SIG-M5 treated with dmso at 0.1 percent for 504 hours (cell line): ENCODE measurements around the gene ANKS1B.
"Not testable (repeated sequence)": the region's sequence is repeated elsewhere in the genome, so short reads cannot be mapped to it uniquely, and the experiment has no call there.

ENCODE experiments used
- DNase-seq: peaks from one replicate; lab custom pipeline; 2025; ENCODE audit not compliant: unreplicated experiment; lab: John Stamatoyannopoulos, UW

ANKS1B gene

DNA sequence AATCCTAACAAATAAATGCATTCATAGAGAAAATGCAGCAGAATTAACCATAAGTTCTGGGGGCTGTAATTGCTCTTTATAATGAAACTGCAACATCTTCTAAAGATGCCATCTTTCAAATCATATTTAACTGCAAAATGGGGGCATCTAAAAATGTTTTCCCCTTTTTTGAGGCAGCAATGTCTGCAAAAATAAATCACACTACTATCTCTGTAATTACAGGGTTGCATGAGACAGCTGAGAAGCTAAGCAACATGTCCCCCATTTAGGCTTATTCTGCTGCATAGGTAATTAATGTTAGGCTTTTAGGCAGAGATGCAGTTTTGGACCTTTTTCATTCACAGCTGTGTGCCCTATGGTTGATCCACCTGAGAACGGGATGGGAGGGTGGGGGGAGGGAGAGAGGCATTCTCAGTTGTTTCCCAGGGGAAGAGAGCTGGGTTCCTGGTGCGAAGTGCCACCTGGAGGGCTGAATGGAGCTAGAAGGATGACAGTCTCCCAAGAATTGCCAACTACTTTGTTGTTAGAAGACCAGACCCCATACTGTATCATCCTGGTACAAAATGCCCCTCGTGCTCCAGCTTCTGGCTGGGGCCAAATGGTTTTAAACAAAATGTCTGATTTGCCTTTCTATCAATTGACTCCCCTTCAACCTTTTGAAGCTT is 1185.5 kb downstream of the ANKS1B start:
- DNase-seq = no peak

DNA sequence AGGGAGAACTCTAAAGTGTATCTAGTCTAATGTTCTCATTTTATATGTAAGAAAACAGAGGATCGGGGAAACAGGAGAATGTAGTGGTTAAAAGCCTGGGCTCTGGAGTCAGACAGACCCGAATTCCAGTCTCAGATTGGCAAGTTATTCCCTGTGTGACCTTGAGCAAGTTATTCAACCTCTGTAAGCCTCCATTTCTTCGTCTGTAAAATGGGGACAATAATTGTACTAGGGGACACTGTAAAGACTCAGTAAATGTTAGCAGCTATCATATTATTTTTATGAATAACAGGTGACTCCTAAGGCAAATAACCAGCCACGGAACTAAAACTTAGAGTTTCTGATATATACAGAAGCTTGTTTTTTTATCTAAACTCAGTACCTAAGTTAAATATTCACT is 1187.5 kb downstream of the ANKS1B start:
- DNase-seq = no peak

DNA sequence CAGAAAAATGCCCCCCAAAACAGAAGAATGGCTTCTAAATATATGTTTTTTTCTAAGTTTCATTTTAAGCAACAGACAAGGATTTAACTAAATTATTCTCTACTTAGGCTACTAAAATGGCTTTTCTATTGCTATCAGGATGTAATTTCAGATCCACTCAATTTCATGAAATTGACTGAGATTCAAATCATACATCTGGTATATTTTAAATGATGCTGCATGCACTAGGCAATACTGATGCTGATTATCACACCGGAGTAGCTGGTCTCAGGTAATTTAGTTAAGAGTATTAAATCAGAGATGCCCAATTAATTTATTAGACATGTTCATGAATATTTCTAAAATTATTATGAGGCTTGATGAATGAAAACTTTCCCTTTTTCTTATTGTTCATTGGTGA is 1188.0 kb downstream of the ANKS1B start:
- no peak for DNase-seq

DNA sequence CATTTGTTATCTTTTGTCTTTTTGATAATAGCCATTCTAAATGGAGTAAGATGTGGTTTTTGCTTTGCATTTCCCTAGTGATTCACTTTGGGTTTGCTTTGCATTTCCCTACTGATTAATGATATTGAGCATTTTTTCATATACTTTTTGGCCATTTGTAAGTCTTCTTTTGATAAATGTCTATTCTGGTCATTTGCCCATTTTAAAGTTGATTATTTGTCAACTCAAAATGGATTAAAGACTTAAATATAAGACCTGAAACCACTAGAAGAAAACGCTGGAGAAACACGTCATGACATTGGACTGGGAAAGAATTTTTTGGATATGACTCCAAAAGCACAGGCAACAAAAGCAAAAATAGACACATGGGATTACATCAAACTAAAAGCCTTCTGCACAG is 1191.6 kb downstream of the ANKS1B start:
- no peak for DNase-seq

DNA sequence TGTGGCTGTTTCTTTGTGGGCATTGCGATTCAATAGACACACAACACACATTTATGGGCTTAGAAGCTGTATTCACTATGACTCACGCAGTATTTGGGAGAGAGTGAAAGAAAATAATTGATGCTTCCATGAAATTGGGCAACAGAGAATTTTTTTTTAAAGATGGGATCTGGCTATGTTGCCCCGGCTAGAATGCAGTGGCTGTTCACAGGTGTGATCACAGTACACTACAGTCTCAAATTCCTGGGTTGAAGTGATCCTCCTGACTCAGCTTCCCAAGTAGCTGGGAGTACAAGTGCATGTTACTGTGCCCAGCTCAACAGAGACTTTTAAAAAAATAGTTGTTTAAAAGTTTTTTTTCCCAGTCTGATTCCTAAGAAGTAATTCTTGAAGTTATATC is 1193.3 kb downstream of the ANKS1B start:
- DNase-seq = no peak

DNA sequence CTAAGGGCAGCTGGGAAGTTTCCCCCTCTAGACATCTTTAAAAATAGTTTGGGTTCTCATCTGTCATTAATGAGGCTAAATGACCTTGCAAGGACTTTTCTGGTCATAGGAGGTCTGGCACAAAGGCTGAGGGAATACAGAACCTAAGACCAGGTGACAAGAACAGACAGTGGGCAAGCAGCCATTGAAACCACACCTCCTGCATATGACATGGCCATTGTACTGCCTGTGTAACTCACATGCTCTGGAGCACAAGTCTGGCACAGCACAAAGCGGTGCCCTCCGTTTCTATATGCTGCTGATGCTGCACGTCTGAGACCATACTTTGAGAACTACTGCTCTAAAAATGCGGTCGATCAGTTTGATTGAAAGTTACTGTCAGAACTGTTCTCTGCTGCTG is 1196.3 kb downstream of the ANKS1B start:
- DNase-seq = no peak

DNA sequence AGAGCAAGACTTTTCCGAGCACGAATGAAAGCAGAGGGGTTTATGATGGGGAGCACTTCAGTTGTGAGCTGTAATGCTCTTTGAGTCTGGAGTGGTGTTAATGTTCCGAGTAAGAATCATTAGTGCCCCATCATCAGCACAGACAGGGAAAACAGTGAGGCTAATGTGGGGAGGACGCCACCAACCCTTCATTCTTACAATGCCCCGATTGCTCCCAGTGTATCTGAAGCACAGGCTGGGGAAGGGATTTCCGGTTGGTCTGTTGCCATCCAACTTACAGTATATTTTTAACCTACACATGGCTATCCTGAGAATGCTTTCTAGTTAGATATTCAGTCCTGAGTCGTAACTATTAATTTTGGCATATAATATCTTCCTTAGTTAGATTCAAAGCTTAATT is 1198.1 kb downstream of the ANKS1B start:
- no peak for DNase-seq

DNA sequence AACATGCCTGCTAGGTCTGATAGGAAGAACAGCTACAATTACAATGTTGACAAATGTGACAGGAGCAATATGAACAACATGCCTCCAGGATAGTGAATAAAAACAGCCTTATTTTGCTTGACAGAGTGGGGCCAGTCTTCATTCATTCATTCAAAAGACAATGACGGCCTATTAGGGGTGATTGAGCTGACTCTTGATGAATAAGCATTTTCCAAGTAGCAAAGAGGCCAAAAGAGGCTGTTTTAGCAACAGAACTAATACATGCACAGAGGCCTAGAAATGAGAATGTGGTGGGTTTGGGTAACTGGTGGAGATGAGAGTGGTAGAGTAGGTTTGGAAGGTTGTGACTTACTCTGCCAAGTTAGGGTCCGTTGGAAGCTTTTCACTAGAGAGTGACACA is 1201.3 kb downstream of the ANKS1B start:
- no peak for DNase-seq

DNA sequence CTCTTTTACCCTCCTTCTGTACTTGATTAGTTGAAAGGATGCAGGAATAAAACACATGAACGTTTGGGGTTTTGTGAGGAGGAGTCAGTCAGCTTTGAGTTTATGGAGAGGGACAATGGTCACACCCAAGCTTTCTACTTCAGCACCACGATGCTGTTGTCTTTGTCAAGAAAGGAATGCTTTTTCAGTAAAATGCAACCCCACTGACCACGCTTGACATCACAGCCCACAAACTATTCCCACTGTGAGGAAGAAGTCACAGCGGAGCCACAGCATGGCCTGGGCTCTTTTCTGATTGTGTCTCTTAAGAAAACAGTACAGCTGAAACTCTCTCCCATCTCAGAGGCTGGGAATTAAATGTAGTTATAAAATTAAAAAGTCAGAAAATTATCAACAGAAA is 1204.5 kb downstream of the ANKS1B start:
- no peak for DNase-seq

DNA sequence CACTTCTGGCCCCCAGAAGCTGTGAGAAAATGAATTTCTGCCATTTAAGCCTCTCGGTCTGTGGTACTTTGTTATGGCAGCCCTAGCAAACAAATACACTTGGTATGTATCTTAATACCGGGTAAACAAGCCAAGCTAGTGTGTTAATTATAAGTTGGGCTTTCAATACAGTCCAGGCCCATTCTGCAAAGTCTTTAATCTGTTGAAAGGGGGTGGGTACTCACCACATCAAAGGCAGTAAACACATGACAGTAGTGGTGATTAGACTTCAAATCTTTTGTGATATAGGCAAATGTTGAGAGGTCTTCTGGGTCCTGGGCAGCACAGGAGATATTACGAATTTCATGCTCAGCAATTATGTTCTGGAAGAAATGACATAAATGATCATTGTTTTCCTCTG is 1211.9 kb downstream of the ANKS1B start:
- DNase-seq = no peak

DNA sequence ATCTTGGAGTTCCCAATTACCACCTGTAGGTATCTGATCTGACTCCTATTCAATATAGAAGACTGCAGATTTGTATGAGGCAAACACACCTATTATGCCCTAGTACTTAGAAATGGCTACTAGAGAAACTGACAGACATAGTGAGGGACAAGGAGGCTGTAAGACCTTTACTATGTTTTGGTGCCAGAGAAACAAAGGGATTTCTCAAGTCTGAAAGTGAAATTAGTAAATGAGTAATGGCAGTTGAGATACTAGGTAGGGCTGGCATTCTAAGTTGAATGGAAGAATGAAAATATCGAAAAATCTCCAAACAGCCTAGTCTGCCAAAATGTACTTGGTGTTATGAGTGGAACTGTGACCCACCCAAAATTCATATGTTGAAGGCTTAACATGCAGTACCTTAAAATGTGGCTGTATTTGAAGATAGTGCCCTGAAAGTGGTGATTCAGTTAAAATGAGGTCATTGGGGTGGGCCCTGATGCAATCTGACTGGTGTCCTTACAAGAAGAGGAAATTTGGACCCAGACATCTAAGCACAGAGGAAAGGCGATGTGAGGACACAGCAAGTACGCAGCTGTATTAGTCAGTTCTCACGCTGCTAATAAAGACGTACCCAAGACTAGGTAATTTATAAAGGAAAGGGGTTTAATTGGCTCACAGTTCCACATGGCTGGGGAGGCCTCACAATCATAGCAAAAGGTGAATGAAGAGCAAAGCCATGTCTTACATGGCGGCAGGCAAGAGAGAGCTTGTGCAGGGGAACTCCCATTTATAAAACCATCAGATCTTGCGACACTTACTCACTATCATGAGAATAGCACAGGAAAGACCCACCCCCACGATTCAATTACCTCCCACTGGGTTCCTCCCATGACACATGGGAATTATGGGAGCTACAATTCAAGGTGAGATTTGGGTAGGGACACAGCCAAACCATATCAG is 1212.7 kb downstream of the ANKS1B start:
- DNase-seq = no peak

DNA sequence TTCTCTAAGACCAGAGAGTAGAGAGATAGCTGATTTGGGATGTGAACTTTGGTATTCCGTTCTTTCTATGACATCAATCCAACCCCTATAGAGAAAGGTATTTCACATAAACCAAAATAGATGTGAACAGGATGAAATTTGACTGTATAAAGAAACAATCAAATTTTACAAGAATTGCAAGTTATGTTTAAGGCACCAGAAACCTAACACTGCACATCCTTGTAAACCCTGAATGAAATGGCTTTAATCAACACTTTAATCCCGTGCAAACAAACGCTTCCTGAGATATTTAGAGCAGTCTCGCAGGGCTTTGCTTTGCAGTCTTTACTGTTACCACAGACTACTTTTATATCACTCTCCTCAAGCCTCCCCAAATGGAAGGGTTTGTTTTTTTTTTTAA is 1214.5 kb downstream of the ANKS1B start:
- DNase-seq = no peak

DNA sequence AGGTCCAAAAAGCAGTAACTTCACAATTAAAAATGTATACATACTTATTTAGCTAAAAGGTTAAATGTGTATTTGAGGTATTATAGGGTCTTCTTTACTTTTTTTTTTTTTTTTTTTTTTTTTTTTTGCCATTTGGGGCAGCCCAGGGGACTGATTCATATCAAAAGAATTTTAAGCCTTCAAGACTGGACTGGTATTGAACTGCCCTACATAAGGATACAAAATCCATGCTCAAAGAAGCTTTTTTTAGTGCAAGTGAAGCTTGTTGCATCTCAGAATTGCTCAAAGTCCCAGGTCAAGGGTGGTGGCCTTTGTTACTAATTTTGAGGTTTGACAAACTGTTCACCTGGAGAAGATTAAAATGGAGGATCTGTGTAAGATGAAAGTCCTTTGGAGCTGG is 1215.7 kb downstream of the ANKS1B start:
- DNase-seq = no peak

DNA sequence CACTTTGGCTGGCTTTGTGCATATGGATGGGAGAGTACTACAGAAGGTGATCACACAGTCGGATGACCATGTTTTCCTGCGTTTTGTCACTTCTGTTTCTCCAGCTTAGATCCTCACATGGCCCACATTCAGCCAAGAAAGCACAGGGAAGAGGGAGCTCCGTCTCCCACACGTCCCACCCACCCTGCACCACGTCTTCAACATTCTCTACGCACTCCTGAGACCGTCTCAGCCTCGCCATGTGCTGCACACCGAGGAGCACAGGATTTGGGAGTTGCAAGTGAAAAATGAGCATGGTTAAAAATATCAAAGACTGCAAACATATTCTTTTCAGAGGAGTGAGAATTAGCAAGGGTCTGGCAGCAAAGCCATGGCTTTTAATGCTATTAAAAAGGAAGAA is 1217.5 kb downstream of the ANKS1B start:
- DNase-seq = no peak

DNA sequence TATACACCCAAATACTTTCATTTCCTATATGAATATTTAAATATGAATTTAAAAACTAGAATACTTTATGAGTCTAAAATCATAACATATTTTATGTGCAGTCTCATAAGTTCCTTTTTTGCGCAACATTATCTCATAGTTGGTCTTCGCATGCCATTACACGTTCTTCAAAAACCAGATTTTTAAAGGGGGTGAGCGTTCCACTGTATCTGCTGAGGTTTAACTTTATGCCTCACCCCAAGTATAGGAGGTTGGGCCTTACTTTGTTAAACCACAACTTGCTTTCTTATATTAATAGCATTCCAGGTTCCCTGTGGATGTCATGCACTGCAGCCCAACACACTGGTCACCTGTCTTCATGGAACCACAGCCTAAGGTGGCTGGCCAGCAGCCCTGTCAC is 1221.1 kb downstream of the ANKS1B start:
- DNase-seq = no peak

DNA sequence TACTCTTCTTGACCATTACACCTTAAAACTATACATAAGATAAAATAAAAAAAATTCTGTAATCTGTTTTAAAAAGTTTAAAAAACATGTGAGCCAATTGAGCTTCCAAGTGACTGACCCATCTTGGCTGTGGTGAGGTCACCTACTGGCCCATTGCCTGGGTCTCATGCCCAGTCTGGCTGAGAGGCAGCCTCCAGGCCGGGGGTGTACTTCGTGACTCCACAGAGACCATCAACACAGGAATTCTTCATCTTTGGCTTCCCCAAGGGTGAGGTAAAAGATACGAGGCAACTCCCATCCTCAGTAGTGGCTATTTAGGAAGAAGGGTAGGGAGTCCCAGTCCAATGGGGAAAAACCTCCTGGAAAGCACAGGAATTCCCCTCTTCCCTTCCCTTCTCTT is 1226.4 kb downstream of the ANKS1B start:
- no peak for DNase-seq

DNA sequence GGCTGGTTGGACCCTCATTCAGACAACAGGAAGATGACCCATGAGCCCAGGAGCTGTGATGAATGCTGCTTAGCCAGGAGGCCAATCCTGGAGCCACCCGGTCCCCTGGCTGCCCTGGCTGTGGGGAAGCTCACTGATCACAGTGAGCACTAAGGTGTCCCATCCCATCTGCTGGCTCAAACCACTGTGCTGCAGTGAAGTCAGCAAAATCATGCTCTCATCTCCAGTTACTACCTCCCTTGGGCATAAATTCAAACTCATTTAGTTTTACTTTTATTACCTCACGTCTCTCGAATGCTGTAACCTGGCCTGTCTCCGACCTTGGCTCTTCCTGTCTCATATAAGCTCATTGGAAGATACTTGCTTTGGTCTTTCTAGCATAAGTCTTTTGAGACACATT is 1227.3 kb downstream of the ANKS1B start:
- no peak for DNase-seq

DNA sequence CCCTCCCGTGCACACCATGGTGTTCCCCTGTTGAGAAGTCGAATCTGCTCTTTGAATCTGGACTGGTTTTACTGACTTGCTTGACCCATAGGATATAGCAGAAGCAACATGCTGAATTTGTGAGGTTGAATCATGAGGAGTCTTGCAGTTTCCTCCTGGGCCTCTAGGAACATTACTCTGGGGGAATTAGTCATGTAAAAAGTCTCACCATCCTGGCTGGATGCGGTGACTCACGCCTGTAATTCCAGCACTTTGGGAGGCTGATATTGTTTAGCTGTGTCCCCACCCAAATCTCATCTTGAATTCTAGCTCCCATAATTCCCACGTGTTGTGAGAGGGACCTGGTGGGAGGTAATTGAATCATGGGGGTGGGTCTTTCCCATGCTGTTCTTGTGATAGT is 1228.9 kb downstream of the ANKS1B start:
- not testable (repeated sequence) for DNase-seq

DNA sequence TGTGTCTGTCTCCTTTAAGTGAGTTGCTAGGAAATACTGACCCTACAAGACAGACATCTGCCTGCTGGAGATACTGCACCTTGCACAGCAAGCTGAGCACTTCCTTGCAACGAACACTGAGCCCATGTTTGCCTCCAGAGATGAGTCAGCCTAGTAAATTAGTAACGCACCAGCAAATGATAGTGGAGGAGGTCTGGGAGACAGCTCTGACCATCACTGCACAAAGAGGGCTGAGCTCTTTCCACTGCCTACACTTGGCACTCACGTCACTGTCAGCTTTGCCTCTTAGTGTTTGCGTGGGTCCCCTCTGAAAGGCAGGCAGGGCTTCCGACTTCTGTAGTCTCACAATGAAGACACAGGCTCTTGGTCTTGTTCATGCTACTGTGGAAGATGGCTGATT is 1230.6 kb downstream of the ANKS1B start:
- no peak for DNase-seq

DNA sequence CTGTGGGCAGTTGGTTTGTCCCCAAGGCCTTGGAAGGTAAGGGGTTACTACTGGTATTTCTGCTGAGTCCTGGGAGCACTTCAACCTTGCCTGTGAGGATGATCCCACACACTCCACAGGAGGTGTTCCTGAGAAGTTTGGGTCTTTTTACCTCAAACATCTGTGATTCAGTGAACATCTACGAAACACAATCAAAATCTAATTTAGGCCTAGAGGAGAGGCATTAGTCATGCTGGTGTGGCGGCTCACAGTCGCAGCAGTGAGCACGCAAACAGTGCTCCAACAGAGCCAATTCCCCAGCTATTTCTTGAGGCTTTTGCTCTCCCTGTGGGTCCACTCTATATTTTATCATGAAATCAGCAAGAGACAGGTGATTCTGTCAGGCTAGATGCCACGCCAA is 1232.0 kb downstream of the ANKS1B start:
- DNase-seq = no peak

DNA sequence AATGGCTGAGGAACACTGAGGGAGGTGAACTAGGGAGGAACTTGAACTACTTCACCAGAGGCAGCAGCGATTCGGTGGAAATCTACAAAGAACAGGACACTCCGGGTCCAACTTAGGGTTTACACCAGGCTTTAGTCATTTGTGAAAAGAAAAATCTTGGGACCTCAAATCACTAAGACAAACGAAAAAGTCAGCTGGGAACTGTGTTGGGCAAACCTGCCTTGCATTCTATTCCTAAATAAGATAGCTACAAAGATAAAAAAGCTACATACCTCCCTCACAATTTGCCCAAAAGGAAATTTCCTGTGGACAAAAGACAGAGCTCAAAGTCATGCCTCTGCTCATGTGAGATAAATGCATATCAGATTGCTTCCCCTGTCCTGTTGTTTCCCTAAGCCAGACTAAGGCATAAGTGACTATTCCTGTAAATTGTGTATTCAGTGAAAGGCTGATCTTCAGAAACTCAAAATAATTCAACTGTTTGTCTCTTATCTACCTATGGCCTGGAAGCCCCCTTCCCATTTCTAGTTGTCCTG is 1233.1 kb downstream of the ANKS1B start:
- no peak for DNase-seq

DNA sequence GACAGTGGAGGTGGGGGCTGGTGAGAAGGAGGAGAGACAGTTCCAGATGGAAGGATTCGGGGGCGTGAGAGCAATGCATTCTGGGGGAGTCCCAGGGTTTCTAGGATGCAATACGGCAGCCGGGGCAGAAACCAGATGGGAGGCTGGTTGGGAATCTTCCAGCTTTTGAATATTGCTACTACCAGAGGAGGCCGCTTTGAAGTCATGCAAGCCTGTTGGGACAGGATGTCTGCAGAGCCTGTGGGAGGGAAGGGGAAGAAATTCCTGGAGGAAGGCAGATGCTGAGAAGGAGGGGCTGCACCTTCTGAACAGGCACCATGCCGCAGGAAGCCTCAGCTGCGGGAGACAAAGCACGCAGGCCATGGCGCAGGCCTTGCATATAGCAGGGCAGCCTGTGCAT is 1234.2 kb downstream of the ANKS1B start:
- no peak for DNase-seq
